ENCODE data around the gene GRK6. TPM values are rescaled to one million over a fixed set of nuclear protein-coding genes. Genes with fewer than 3 reads are reported as not detected.
"Not testable (repeated sequence)": the region's sequence is repeated elsewhere in the genome, so short reads cannot be mapped to it uniquely, and the experiment has no call there.

The GRK6 gene
- total RNA-seq, 1 donor from 2014 or later: 17.6 TPM

DNA sequence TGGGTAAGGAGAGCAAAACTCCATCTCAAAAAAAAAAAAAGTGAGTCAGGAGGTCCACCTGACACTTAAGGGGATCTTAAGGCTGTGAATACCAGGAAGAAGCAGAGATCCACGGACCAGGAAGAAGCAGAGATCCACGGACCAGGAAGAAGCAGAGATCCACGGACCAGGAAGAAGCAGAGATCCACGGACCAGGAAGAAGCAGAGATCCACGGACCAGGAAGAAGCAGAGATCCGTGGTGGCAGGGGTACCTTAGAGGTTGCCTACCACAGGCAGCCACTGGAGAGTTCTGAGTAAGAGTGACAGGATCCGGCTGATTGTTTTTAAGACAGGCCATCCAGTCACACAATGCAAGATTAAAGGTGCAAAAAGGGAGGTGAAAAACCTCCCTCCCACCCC, 6.0 kb upstream of the GRK6 start:
- intact Hi-C loops (cut with micrococcal nuclease); ATAC-seq; DNase-seq: not testable (repeated sequence)

DNA sequence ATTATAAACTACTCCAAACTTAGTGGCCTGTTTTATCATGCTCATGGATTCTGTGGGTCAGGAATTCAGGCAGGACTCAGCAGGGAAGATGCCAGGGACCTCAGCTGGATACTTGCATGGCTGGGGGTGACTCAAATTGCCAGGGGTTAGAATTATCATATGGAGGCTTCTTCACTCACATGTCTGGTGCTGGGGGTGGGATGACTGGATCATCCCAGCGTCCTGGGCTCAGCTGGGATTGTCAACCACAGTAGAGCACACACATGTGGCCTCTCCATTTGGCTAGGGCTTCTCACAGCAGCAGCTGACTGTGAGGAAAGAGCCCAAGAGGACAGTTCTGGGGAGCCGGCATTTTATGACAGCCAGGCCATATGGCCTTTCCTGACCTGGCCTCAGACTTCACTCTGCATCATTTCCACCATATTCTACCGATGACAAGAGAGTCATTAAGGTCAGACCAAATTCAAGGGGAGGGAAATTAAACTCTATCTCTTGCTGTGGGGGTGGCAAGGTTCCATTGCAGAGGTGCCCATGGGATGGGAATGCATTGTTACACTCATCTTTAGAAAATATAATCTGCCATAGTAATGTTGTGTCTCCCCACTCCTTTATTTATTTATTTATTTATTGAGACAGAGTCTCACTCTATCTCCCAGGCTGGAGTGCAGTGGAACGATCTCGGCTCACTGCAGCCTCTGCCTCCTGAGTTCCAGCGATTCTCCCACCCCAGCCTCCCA, 5.2 kb upstream of the GRK6 start:
- DNase-seq (no peak), ATAC-seq (no peak)
- intact Hi-C loops (cut with micrococcal nuclease): no loop called here

DNA sequence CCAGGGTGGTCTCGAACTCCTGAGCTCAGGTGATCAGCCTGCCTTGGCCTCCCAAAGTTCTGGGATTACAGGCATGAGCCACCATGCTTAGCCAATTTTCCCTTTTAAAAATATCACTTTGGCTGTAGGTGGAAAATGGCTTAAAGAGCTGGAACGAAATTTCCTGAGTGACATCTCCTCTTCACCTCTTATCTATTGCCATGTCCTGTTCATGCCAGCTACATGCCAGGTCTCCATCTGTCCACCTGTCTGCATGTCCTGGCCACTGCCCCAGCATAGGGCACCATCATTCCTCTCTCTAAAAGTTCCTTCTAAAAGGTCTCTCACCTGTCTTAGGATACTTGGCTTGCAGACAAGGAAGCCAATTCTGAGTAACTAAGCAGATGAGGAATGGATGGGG, 2.8 kb upstream of the GRK6 start:
- intact Hi-C loops (cut with micrococcal nuclease): no loop called here
- ATAC-seq: no peak
- DNase-seq: no peak

DNA sequence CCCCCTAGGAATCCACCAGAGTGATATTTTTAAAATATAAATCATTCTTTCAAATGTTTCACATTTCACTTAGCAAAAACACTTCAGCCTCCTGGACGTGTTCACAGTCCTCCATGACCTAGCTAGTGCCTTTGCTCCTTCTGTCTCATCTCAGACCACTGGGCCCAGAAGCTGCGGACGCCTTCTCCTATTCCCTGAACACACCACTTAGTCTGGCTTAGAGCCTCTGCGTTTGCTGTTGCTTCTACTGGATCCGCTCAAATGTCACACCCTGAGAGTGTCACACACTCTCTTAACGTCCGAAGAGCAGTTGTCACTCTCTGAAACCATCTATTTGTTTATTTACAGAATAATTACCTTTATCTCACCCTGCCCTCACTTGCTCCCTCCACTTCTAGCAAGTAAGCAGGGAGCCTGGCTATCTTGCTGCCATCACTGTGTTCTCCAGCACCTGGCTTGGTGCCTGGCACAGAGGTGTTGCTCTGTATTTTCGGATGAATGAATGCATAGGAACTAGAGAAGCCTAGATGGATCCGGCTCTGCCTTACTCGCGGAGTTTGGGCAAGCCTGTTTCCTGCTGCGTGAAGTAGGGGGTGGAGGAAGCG, 1.2 kb upstream of the GRK6 start:
- ATAC-seq (no peak), DNase-seq (no peak)
- intact Hi-C loops (cut with micrococcal nuclease): no loop called here

DNA sequence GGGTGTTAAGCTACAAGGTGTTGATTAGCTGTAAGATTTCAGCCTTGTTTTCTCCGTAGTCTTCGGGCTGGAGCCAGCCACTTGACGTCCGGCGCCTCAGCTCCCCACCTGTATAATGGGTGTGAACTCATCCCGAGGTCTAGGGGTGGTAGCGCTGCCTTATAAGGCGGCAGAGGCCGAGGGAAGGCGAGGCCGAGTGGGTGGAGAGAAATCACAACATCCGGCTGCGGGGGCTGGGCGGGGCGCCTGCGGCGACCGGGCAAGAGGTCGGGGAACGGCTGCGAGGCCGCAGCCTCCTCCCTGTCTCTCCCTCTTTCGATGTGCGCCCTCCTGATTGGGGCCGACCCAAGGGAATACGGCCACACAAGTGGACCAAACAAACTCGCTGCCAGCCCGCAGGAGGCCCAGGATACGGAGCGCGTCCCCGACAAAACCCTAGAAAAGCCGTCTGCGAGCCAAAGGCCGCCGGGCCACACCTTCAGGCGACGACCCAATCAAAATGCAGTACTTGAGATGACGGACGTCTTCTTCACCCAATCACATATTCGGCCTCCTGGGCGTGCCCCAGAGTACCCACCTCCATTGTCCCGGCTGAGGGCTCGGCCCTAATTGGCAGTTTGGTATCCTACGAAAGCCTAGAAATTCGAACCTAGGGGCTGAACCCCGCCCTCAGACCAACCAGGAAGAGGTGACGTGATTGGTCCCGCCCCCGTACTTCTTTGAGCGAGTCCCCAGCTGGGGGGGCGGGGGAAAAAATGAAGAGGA, 493 bp upstream of the GRK6 start:
- ATAC-seq: peak; percentile 96
- DNase-seq: peak; percentile 99
- intact Hi-C loops (cut with micrococcal nuclease): no loop called here

DNA sequence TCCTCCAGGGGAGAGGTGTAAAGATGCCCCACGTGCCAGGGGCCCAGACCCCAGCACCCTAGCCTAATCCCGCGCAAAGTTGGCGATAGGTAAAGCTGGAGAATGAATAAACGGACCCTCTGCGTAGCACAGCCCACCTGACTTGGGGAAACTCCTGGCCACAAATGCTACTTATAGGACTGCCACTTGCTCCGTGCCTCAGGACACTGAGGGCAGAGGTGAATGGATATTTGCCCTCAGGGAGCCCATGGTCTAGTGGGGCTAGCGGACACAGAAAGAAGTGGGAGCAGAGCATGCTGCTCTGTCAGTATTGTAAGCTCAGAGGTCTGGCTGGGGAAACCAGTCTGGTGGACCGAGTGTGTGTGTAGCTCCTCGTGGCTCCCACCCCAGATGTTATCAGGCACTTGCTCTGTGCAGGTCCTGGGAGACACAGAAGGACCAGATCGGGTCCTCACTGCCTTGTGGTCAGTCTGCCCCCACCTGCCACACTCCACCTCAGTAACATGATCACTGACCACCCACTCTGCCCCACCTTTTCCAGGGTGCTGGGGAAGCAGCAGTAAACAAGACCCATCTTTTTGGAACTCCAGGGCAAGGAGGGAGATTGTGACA, 841 bp downstream of the GRK6 start:
- intact Hi-C loops (cut with micrococcal nuclease): no loop called here
- no peak for DNase-seq

DNA sequence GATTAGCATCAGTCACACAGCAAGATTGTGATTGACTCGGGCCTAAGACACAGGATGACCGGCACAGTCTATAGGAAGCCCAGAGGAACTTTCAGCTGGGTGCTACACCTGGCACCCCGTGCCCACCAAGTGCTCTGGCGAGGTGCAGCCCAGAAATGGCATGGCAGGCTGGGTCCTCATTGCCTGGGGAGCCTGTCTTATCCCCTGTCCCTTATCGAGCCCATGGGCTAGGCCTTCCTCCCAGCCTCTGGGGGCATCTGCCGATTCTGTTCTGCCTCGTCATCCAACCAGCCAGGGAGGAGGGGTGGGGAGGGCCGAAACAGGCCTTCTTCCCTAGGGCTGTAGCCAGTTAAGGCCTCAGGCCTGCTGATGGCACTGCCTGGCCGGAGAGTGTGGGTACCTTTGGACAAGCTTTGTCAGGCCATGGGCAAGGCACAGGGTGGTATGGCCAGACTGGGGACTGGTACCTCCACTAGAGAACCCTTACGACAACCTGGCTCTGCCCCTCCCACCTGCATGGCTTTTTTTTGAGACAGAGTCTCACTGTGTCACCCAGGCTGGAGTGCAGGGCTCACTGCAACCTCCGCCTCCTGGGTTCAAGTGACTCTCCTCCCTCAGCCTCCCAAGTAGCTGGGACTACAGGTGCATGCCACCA, 1.6 kb downstream of the GRK6 start:
- intact Hi-C loops (cut with micrococcal nuclease): no loop called here
- no peak for DNase-seq
- no peak for ATAC-seq

More for the DNA sequence above, 841 bp downstream of the GRK6 start:
- ATAC-seq: no peak

DNA sequence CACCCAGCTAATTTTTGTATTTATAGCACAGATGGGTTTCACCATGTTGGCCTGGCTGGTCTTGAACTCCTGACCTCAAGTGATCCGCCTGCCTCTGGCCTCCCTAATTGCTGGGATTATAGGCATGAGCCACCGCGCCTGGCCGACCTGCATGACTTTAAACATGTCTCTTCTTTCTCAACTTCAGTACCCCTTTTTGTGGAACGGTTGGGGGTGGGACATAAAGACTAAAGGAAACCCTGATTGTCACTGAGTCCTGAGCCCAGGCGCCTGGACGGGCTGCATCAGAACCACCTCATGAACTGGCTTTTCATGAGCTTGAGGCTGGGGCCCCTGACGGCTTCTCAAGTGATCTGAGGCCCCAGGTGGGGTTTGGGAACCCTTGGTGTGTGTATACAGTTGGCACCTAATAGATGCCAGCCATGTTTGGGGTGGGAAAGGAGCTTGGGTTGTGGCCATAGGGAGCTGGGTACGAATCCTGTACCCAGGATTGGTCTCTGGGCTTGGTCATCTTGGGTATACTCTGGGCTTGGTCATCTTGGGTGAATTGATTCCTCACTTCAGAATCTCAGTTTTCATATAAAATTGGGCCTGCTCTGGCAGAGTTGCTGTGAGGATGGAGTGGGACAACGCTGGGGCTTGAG, 2.2 kb downstream of the GRK6 start:
- DNase-seq (no peak), ATAC-seq (no peak)
- intact Hi-C loops (cut with micrococcal nuclease): no loop called here

DNA sequence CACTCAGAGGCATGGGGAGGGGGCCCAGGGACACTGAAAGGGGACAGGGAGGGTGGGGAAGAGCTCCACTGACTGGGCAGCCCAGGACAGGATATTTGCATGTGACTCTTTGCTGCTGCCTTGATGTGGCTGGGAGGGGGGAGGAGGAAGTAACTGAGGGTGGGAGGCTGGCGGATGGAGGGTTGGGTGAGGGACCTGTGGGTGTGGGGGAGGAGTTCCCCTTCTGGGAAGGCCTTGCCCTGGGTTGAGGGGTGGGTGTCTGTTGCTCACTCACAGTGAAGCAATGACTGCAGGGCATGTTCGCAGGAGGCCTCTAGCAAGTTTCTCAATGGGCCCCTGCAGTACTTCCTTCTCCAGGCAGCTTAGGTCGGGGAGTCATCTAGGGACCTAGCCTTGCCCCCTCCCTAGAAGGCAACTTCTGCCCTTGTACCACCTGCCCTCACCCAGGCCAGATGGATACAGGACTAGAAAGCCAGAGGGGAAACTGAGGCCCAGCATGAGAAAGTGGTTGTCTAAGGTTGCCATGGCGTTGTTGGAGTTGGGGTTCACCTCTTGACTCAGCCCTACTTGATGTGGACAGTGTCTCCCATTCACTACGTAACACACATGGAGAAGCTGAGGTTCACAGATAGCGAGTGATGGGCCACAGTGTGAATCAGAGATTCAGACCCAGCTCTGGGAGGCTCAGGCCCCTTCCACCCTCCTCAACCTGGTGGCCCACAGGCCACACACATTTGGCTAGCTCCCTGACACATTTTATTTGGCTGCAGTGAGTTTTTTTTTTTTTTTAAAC, 3.0 kb downstream of the GRK6 start:
- DNase-seq: peak; percentile 61
- intact Hi-C loops (cut with micrococcal nuclease): no loop called here
- no peak for ATAC-seq

DNA sequence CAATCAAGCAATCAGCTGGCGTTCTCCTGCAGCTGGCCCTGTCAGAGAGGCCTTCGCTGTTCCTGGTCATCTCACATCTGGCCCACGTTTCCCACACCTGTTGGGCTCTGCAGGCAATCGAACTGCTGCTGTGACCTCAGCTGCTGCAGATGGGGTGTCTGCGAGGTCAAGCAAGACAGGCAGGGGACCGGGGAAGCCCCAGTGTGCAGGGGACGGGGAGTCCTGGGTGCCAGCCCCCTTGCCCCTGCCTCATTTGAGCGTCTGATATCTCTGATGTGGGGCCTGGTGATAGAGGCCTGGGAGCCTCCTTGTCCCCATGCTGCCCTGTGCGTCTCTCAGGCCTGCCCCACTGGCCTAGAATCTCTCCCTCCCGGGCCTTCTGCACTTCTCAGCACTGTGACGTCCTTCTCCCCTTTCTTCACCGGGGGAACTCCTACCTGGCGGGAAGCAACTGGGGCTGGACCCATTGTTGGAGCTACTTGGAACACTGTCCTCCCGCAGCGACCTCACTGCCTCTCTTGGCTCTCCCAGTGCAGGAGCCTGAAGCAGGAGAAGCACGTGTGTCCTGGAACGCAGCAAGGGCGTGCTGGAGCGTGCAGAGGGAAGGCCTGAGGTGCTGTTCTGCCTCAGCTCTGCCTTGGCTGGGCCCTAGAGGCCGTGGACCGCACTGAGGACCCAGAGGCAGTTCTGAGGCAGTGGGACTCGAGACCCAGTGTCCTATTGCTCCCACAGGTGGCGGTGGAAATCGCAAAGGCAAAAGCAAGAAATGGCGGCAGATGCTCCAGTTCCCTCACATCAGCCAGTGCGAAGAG, 3.9 kb downstream of the GRK6 start:
- DNase-seq (no peak), ATAC-seq (no peak)
- intact Hi-C loops (cut with micrococcal nuclease): no loop called here

DNA sequence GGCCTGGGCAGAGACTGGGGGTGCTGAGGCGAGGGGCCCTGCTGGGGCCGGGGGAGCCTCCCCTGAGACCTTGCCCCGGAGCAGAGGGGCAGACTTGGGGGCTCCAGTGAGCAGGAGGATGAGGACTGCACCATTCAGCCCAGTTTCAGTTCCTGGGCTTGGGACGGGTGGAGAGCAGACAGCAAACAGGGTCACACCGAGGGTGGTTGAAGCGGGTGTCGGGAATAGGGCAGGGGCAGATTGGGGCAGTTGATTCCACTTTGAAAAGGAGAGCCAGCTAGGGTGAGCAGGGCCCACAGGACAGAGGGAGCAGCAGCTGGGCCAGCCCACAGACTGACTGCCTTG, 4.5 kb downstream of the GRK6 start:
- ATAC-seq: no peak
- DNase-seq: no peak
- intact Hi-C loops (cut with micrococcal nuclease): no loop called here

DNA sequence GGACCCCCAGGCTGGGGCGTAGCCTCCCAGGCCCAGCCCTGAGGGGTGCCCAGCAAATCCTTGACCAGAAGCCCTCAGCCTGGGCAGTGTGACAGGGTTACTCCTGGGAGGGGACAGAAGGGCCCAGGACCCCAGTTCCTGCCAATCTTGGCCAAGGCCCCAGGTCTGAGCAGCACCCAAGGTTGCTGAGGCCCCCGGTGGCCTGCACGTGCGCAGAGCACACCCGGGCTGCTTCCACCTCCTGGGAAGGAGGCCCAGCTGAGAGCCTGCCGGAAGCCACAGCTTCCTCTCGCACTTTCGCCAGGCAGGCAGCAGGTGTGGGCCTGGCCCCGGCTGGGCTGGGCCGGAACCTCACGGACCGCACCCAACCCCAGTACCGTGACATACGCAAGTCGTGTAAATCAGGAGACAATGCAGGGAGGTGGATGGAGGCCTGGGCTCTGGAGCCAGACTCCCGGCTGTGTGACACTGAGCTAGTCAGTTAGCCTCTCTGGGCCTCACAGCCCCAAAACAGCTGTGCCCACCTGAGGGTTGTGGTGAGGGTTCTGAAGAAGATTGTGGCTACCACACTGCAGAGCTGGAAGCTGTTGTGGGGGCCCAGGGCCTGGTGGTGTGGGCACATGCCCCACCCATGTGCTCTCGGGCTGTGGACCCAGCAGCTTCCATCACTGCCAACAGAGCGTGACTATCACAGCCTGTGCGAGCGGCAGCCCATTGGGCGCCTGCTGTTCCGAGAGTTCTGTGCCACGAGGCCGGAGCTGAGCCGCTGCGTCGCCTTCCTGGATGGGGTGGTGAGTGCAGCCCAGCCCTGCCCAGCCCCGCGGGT, 5.1 kb downstream of the GRK6 start:
- ATAC-seq (peak; percentile 8), DNase-seq (peak; percentile 64)
- intact Hi-C loops (cut with micrococcal nuclease): no loop called here

DNA sequence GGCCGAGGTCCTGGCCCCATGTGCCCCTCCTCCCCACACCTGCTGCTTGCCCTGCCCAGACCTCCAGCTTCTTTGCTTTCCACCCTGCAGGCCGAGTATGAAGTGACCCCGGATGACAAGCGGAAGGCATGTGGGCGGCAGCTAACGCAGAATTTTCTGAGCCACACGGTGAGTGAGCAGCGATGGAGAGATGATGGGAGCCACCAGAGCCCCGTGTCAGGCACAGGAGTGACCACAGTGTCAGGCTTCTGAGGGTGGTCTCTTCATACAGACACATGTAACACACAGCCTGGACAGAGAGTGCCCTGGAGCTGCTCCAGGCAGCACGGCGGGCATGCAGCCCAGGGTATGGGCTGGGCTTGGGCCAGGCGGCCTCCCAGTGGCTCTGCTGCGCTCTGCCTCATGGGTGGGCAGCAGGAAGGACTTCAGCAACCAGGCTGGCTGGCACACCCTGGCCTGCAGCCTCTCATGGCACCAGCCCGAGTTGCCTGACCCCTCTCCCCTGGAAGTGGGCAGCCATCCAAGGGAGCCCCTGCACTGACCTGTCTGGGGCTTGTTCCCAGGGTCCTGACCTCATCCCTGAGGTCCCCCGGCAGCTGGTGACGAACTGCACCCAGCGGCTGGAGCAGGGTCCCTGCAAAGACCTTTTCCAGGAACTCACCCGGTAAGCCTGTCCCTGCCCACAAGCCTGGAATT, 5.8 kb downstream of the GRK6 start:
- DNase-seq (peak; percentile 82), ATAC-seq (peak; percentile 88)

DNA sequence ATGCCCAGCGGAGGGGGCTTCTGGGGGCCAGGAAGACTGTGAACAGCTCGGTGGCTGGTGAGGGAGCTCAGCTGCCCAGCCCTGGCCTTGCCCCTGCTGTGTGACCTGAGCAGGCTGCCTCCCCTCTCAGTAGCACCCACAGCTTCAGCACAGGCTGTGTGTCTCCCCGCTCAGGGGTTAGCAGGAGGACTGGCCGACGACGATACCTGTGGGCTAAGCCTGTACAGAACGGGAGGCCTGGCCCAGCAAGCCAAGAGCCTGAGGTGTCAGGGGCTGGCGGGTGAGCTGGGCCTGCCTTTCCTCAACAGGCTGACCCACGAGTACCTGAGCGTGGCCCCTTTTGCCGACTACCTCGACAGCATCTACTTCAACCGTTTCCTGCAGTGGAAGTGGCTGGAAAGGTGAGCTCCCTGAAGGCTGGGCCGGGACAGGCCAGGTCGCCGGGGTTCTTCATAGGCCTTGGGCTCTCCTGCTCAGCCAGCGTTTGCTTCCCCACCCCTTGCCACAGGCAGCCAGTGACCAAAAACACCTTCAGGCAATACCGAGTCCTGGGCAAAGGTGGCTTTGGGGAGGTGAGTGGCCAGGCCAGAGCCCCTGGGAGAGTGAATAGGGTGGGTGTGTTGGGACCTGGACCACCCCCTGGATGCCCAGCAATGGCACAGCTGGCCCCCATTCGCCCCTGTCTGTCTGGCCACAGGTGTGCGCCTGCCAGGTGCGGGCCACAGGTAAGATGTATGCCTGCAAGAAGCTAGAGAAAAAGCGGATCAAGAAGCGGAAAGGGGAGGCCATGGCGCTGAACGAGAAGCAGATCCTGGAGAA, 6.6 kb downstream of the GRK6 start:
- intact Hi-C loops (cut with micrococcal nuclease): no loop called here
- DNase-seq (peak; percentile 15), ATAC-seq (no peak)

More for the DNA sequence above, 5.8 kb downstream of the GRK6 start:
- intact Hi-C loops (cut with micrococcal nuclease): no loop called here

DNA sequence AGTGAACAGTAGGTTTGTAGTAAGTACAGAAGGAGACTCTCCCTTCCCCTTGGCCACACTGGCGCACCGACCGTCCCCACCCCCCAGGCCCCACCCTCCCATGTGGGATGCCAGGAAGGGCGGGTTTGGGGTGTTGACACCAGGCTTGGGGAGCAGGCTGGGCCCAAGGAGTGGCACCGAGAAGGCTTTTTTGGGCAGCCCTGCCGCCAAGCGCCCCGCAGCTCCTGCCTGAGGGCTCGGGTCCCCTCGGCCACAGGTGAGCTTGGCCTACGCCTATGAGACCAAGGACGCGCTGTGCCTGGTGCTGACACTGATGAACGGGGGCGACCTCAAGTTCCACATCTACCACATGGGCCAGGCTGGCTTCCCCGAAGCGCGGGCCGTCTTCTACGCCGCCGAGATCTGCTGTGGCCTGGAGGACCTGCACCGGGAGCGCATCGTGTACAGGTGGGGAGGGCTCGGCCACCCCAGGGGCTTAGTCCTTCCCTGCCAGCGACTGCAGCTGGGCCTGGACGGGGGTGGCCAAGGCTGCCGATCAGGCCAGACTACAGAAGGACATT, 7.3 kb downstream of the GRK6 start:
- ATAC-seq (no peak), DNase-seq (peak; percentile 21)
- intact Hi-C loops (cut with micrococcal nuclease): no loop called here

Measured in left ventricle myocardium superior (tissue), 1 donor.